GM12864 (cell line): ENCODE measurements around the gene SVBP.

Experiments
- DNase-seq: peaks from one replicate; pipeline ENCODE4 v3.0.0-alpha.2; 2011; ENCODE audit warnings: low read depth
- H3K4me3 ChIP-seq: 2 replicates; pipeline ENCODE4 v1.5.1; 2011; ENCODE audit warnings: mild to moderate bottlenecking, low read depth, low read length, control low read depth
- CTCF ChIP-seq: IDR thresholded peaks from 2 replicates; pipeline ENCODE4 v1.5.1; 2011; ENCODE audit warnings: low read depth, mild to moderate bottlenecking, moderate library complexity, low read length, control low read depth, inconsistent platforms; ENCODE audit errors: missing control alignments

Gene SVBP

GRCh38 chr1:42774928-42775526, 42.2 kb downstream of the SVBP start:
- no peak for TF ChIP-seq CTCF
- no peak for DNase-seq
- no peak overlapping the region for H3K4me3 ChIP-seq

- TF ChIP-seq CTCF = no peak
- no peak overlapping the region for H3K4me3 ChIP-seq
- no peak for DNase-seq
Observed at GRCh38 chr1:42773420-42773819, 43.8 kb downstream of the SVBP start.

- no peak overlapping the region for H3K4me3 ChIP-seq
- no peak for DNase-seq
- TF ChIP-seq CTCF = no peak
Observed at GRCh38 chr1:42769811-42770210, 47.4 kb downstream of the SVBP start.

GRCh38 chr1:42768172-42768571, 49.0 kb downstream of the SVBP start:
- H3K4me3 ChIP-seq = peak overlapping the region; percentile 99
- DNase-seq = no peak
- TF ChIP-seq CTCF = no peak

GRCh38 chr1:42767510-42768000, 49.6 kb downstream of the SVBP start:
- TF ChIP-seq CTCF = no peak
- no peak for DNase-seq
- peak overlapping the region; percentile 99 for H3K4me3 ChIP-seq

GRCh38 chr1:42766741-42767509, 50.3 kb downstream of the SVBP start, which contains the start of the genes C1orf50 and P3H1:
C1orf50 (plus strand) TSS chr1:42767249; CDS start chr1:42767312, 63 bp downstream.
P3H1 (minus strand) TSS chr1:42767028; CDS start chr1:42766971, 57 bp downstream.
- peak; percentile 96 for DNase-seq
- H3K4me3 ChIP-seq = peak within 1 kb of the TSS; percentile 99
- no peak for TF ChIP-seq CTCF
